Natural killer cell (primary cell): Measurements from ENCODE around the gene GAGE13. TPM values are rescaled to one million over a fixed set of nuclear protein-coding genes. Genes with fewer than 3 reads are reported as not detected.
"Not testable (repeated sequence)": the region's sequence is repeated elsewhere in the genome, so short reads cannot be mapped to it uniquely, and the experiment has no call there.

Experiments
- ATAC-seq, 3 donors: fragments of 150-1000 bp in 2 of 3; fragments of 200-7000 bp in 1 of 3; cut with Tn5 transposase; 1 replicate in 1 of 3; 2 replicates in 2 of 3; pipeline ENCODE4 v1.10.0; 2021; ENCODE audit warnings: mild to moderate bottlenecking in 2 of 3, moderate library complexity in 2 of 3
- DNase-seq, 2 donors: peaks; one replicate each; pipeline versions ENCODE4 v3.0.0 to v3.0.0-alpha.2; 2013 to 2021; ENCODE audit warnings: mixed read lengths in 1 of 2
- H3K27ac ChIP-seq: one replicate; pipeline ENCODE4 v1.5.1; 2013; ENCODE audit warnings: mild to moderate bottlenecking, low read length
- H3K27me3 ChIP-seq: one replicate; pipeline ENCODE4 v1.6.1; 2013; ENCODE audit warnings: low read length; ENCODE audit not compliant: control insufficient read depth, insufficient read depth
- H3K36me3 ChIP-seq: one replicate; pipeline ENCODE4 v1.6.1; 2013; ENCODE audit warnings: low read length; ENCODE audit not compliant: control insufficient read depth, insufficient read depth
- H3K4me1 ChIP-seq: one replicate; pipeline ENCODE4 v1.6.1; 2013; ENCODE audit warnings: low read length; ENCODE audit not compliant: control insufficient read depth, insufficient read depth
- H3K4me3 ChIP-seq: one replicate; pipeline ENCODE4 v1.5.1; 2013; ENCODE audit warnings: low read length
- H3K9me3 ChIP-seq: one replicate; pipeline ENCODE4 v1.6.1; 2013; ENCODE audit warnings: low read length; ENCODE audit not compliant: control insufficient read depth, insufficient read depth
- H3K27ac Mint-ChIP-seq, 2 donors: one replicate each; pipeline ENCODE4 v1.8.0; 2022; ENCODE audit warnings: mild to moderate bottlenecking in 2 of 2, mixed read lengths in 2 of 2, moderate library complexity in 1 of 2
- H3K27me3 Mint-ChIP-seq, 2 donors: one replicate each; pipeline ENCODE4 v1.8.0; 2022; ENCODE audit warnings: low read depth in 2 of 2, mixed read lengths in 2 of 2
- H3K36me3 Mint-ChIP-seq: one replicate; pipeline ENCODE4 v1.8.0; 2022; ENCODE audit warnings: mixed read lengths
- H3K4me1 Mint-ChIP-seq, 2 donors: one replicate each; pipeline ENCODE4 v1.8.0; 2022; ENCODE audit warnings: mixed read lengths in 2 of 2
- H3K4me3 Mint-ChIP-seq: one replicate; pipeline ENCODE4 v1.8.0; 2022; ENCODE audit warnings: mild to moderate bottlenecking, moderate library complexity, mixed read lengths
- H3K9me3 Mint-ChIP-seq, 2 donors: one replicate each; pipeline ENCODE4 v1.8.0; 2022; ENCODE audit warnings: mixed read lengths in 2 of 2
- CTCF ChIP-seq: fragments of 200-600 bp; IDR thresholded peaks from one replicate; pipeline ENCODE4 v1.8.0; 2022; ENCODE audit warnings: antibody characterized with exemption
- WGBS: methylation state at CpG from one replicate; pipeline ENCODE4 v1.1.7; 2013; ENCODE audit warnings: missing lambda C conversion rate; ENCODE audit not compliant: insufficient coverage; 5-methylcytosine and 5-hydroxymethylcytosine counted together
- intact Hi-C: fragments of 100-400 bp; cut with micrococcal nuclease; formaldehyde crosslinking; loops from one replicate; pipeline ENCODE4 v1.14.2; 2022
- total RNA-seq, 4 donors: library from RNA; stranded (reverse); fragments of 120-200 nt in 1 of 4; gene quantifications; one replicate each; pipeline versions ENCODE4 v1.2.3 to v1.2.4, GENCODE V29; 2013 to 2022

The GAGE13 gene
- total RNA-seq, 3 donors from 2014 or later (not counting 1 experiment from before 2014, with no cell fraction given): not detected

GRCh38 chrX:49292400-49293362 lies 38.7 kb upstream of the GAGE13 start:
- no peak for DNase-seq
- H3K27me3 Mint-ChIP-seq: peaks cover 6 to 25% of the 10 kb centered on the region in 2 donors
- Histone ChIP-seq H3K4me3 (no peak overlapping the region), H3K9me3 (no peaks in the 10 kb centered on the region), H3K27me3 (no peaks in the 10 kb centered on the region), H3K27ac (no peak overlapping the region), H3K4me1 (peaks cover 10% of the 10 kb centered on the region), H3K36me3 (no peaks in the 10 kb centered on the region)
- no peak for ATAC-seq
- no peak overlapping the region for H3K27ac Mint-ChIP-seq
- no peaks in the 10 kb centered on the region for H3K36me3 Mint-ChIP-seq
- WGBS: 85% methylated on average over 11 of the region's 17 CpGs
- no peaks in the 10 kb centered on the region for H3K9me3 Mint-ChIP-seq
- H3K4me1 Mint-ChIP-seq: peaks cover 16% of the 10 kb centered on the region in 2 donors
- no peak for TF ChIP-seq CTCF
- intact Hi-C loops: no loop called here
- no peak overlapping the region for H3K4me3 Mint-ChIP-seq

GRCh38 chrX:49299293-49299692 lies 32.1 kb upstream of the GAGE13 start:
- H3K27ac ChIP-seq, H3K4me1 Mint-ChIP-seq, H3K36me3 ChIP-seq, H3K9me3 ChIP-seq, H3K27ac Mint-ChIP-seq, H3K4me3 ChIP-seq, intact Hi-C loops, ATAC-seq, H3K4me3 Mint-ChIP-seq, H3K36me3 Mint-ChIP-seq, H3K4me1 ChIP-seq, H3K9me3 Mint-ChIP-seq, H3K27me3 ChIP-seq, DNase-seq: not testable (repeated sequence)
- 100% methylated on average over 4 of the region's 5 CpGs for WGBS
- peaks cover 2 to 46% of the 10 kb centered on the region in 2 donors for H3K27me3 Mint-ChIP-seq

- no peaks in the 10 kb centered on the region for H3K36me3 Mint-ChIP-seq
- no peaks in the 10 kb centered on the region for H3K4me1 Mint-ChIP-seq
- H3K4me3 ChIP-seq: no peak overlapping the region
- peaks cover 2 to 42% of the 10 kb centered on the region in 2 donors for H3K27me3 Mint-ChIP-seq
- ATAC-seq: no peak
- no peak for DNase-seq
- no peak overlapping the region for H3K4me3 Mint-ChIP-seq
- no peak overlapping the region for H3K27ac Mint-ChIP-seq
- no peak for TF ChIP-seq CTCF
- no peak overlapping the region for H3K27ac ChIP-seq
- H3K9me3 ChIP-seq: no peaks in the 10 kb centered on the region
- H3K4me1 ChIP-seq: no peaks in the 10 kb centered on the region
- WGBS: no CpG with 5 or more reads among the region's 1 CpG
- H3K9me3 Mint-ChIP-seq: no peaks in the 10 kb centered on the region
- H3K36me3 ChIP-seq: no peaks in the 10 kb centered on the region
- H3K27me3 ChIP-seq: no peaks in the 10 kb centered on the region
- intact Hi-C loops: no loop called here
Measured at GRCh38 chrX:49300703-49301102, 30.7 kb upstream of the GAGE13 start.

- Histone ChIP-seq H3K4me3 (no peak within 1 kb of the TSS), H3K27ac (no peak within 1 kb of the TSS), H3K9me3 (no peaks in the 10 kb centered on the region), H3K4me1 (peaks cover 3% of the 10 kb centered on the region), H3K36me3 (no peaks in the 10 kb centered on the region), H3K27me3 (no peaks in the 10 kb centered on the region)
- no peak for ATAC-seq
- H3K9me3 Mint-ChIP-seq: no peaks in the 10 kb centered on the region
- WGBS: 86% methylated on average over 15 of the region's 15 CpGs
- peaks cover 2 to 51% of the 10 kb centered on the region in 2 donors for H3K27me3 Mint-ChIP-seq
- H3K4me3 Mint-ChIP-seq: no peak within 1 kb of the TSS
- DNase-seq: no peak
- no peaks in the 10 kb centered on the region for H3K36me3 Mint-ChIP-seq
- H3K4me1 Mint-ChIP-seq: peaks cover 2% of the 10 kb centered on the region in 2 donors
- intact Hi-C loops: no loop called here
- no peak within 1 kb of the TSS for H3K27ac Mint-ChIP-seq
- TF ChIP-seq CTCF: no peak
Measured at GRCh38 chrX:49303346-49303745, 28.0 kb upstream of the GAGE13 start, which contains the start of gene GAGE10. GAGE10 (plus strand) TSS chrX:49303646; CDS start chrX:49304860, 1,214 bp downstream.

- WGBS: 92% methylated on average over 2 of the region's 2 CpGs
- intact Hi-C loops, H3K27ac ChIP-seq, H3K9me3 Mint-ChIP-seq, H3K36me3 ChIP-seq, H3K9me3 ChIP-seq, H3K36me3 Mint-ChIP-seq, H3K4me3 ChIP-seq, ATAC-seq, DNase-seq, H3K27me3 ChIP-seq: not testable (repeated sequence)
- Mint-ChIP-seq H3K4me1 (peaks cover 23 to 24% of the 10 kb centered on the region in 2 donors), H3K27me3 (peaks cover 2 to 39% of the 10 kb centered on the region in 2 donors), H3K27ac (peak overlapping the region in 1 of 2 donors; percentile 92), H3K4me3 (peak overlapping the region; percentile 92)
- H3K4me1 ChIP-seq: peaks cover 30% of the 10 kb centered on the region
Measured at GRCh38 chrX:49307775-49308174, 23.6 kb upstream of the GAGE13 start.
